Sigmoid colon (tissue), 4 donors: ENCODE data around the gene TAF12.

ENCODE experiments used
- CTCF ChIP-seq, 4 experiments: fragments of 450-650 bp in 3 of 4; fragments of 200-600 bp in 1 of 4; IDR thresholded peaks; one replicate each; pipeline ENCODE4 v1.5.1; 2016 to 2019; ENCODE audit warnings: antibody characterized with exemption in 4 of 4, mild to moderate bottlenecking in 3 of 4, moderate library complexity in 2 of 4
- EP300 ChIP-seq, 4 donors: sonication (generic); formaldehyde crosslinking; IDR thresholded peaks; one replicate each; pipeline ENCODE4 v1.6.1; 2017; ENCODE audit warnings: antibody characterized with exemption in 4 of 4
- POLR2A ChIP-seq, 2 donors: fragments of 450-650 bp; IDR thresholded peaks; one replicate each; pipeline ENCODE4 v1.6.1; 2016; ENCODE audit warnings: antibody characterized with exemption in 2 of 2, mild to moderate bottlenecking in 2 of 2, moderate library complexity in 2 of 2
- POLR2AphosphoS5 ChIP-seq, 4 donors: sonication (generic); formaldehyde crosslinking; IDR thresholded peaks; one replicate each; pipeline ENCODE4 v1.6.1; 2017; ENCODE audit warnings: antibody characterized with exemption in 4 of 4

GRCh38 chr1:28668956-28669723 lies 26.3 kb upstream of the TAF12 start:
- TF ChIP-seq CTCF (IDR thresholded peaks at IDR 0.05) (no peak), POLR2A (IDR thresholded peaks at IDR 0.05) (no peak), POLR2AphosphoS5 (IDR thresholded peaks at IDR 0.05) (peak in 1 of 4 donors; percentile 42), EP300 (IDR thresholded peaks at IDR 0.05) (no peak)
